Tibial nerve (tissue), 4 donors: Measurements from ENCODE around the gene RPL13. TPM values are rescaled to one million over a fixed set of nuclear protein-coding genes. Genes with fewer than 3 reads are reported as not detected.
"Not testable (repeated sequence)": the region's sequence is repeated elsewhere in the genome, so short reads cannot be mapped to it uniquely, and the experiment has no call there.

Source experiments
- DNase-seq, 2 donors: peaks; one replicate each; pipeline ENCODE4 v3.0.0-alpha.2; 2019; ENCODE audit warnings: low spot score in 2 of 2
- H3K27ac ChIP-seq, 4 donors: fragments of 200-600 bp; sonication (generic) in 3 of 4; one replicate each; pipeline ENCODE4 v1.5.1; 2017 to 2019; ENCODE audit warnings: mild to moderate bottlenecking in 1 of 4
- H3K27me3 ChIP-seq, 2 donors: fragments of 200-600 bp; sonication (generic) in 1 of 2; one replicate each; pipeline versions ENCODE4 v1.5.1 to v1.6.0; 2017 to 2019
- H3K36me3 ChIP-seq, 3 donors: fragments of 200-600 bp; sonication (generic); one replicate each; pipeline ENCODE4 v1.5.1; 2018 to 2019
- H3K4me1 ChIP-seq, 4 donors: fragments of 200-600 bp; sonication (generic) in 3 of 4; one replicate each; pipeline ENCODE4 v1.5.1; 2017 to 2019
- H3K4me3 ChIP-seq, 4 donors: fragments of 200-600 bp; sonication (generic) in 3 of 4; one replicate each; pipeline ENCODE4 v1.5.1; 2017 to 2019; ENCODE audit warnings: mild to moderate bottlenecking in 1 of 4, moderate library complexity in 1 of 4
- H3K9me3 ChIP-seq, 4 donors: fragments of 200-600 bp; sonication (generic) in 3 of 4; one replicate each; pipeline ENCODE4 v1.5.1; 2017 to 2019
- EP300 ChIP-seq, 2 donors: sonication (generic); formaldehyde crosslinking; IDR thresholded peaks; one replicate each; pipeline ENCODE4 v1.6.1; 2017; ENCODE audit warnings: antibody characterized with exemption in 2 of 2, mild to moderate bottlenecking in 1 of 2
- POLR2A ChIP-seq, 2 donors: fragments of 450-650 bp; IDR thresholded peaks; one replicate each; pipeline ENCODE4 v1.6.1; 2017; ENCODE audit warnings: antibody characterized with exemption in 2 of 2, mild to moderate bottlenecking in 2 of 2, moderate library complexity in 2 of 2
- WGBS, 2 donors: methylation state at CpG; one replicate each; pipeline ENCODE4 v1.1.5; 2018; 5-methylcytosine and 5-hydroxymethylcytosine counted together
- total RNA-seq, 4 donors: library from RNA; depleted of rRNA; stranded (reverse); fragments of >200 nt; gene quantifications; one replicate each; pipeline ENCODE4 v1.1.0, GENCODE V29; 2016
- TF ChIP-seq, protein P1 (sequence below), 5 experiments: fragments of 200-600 bp in 3 of 5; fragments of 450-650 bp in 2 of 5; sonication (generic) in 3 of 5; IDR thresholded peaks; one replicate each; pipeline ENCODE4 v1.5.1; 2016 to 2019; ENCODE audit warnings: antibody characterized with exemption in 5 of 5, mild to moderate bottlenecking in 3 of 5, moderate library complexity in 2 of 5

The RPL13 gene
- total RNA-seq, 4 donors from 2014 or later, result 5,811 to 9,745 (median 6,935) TPM

DNA sequence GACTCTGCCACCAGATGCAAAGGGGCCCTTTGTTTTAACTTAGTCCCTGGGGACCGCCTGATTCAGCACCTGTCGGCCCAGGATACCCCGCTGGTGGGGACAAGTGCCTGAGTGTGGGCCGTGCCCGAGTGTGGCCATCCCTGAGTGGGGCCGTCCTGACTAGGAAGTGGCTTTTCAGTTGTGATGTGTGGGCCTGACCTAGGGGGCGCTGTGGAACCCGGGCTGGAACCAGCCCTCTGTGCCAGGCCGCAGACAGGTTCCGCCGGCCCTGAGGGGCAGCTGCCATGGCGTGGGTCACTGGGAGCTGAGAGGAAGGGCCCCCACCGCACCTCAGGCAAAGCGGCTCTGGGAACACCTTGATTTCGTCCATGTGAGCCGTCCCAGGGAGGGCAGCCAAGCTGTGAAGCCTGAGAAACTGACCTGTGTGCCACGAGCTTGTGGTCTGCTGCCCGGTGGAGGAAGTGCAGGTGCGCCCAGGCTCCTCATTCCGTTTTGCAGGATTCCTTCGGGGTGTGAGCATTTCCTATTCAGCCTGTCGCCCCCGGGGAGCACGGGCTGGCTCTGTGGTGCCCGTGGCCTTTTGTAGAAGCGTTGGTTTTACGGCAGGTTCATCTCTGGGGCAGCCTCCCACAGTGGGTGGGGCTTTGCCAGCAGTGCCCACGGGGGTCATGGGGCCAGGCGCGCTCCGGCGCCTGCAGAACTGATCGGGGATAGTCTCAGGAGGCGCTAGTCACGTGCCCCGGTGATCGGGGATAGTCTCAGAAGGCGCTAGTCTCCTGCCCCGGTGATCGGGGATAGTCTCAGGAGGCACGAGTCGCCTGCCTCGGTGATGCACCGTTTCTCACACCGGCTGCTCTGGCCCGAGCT is 5.3 kb downstream of the RPL13 start:
- WGBS, 2 donors, result 5 to 6% methylated on average over 35 to 38 of the region's 46 CpGs
- Histone ChIP-seq H3K27ac (peak overlapping the region in 1 of 4 donors; percentile 37), H3K36me3 (peaks cover 5 to 48% (median 12%) of the 10 kb centered on the region in 3 donors), H3K9me3 (no peaks in the 10 kb centered on the region), H3K4me1 (peaks cover 0 to 56% (median 30%) of the 10 kb centered on the region in 4 donors), H3K4me3 (peak overlapping the region in 3 of 4 donors; percentile 11 to 20 (median 12)), H3K27me3 (peaks cover 0 to 18% of the 10 kb centered on the region in 2 donors)
- DNase-seq, result no peak
- TF ChIP-seq, protein P1, sequence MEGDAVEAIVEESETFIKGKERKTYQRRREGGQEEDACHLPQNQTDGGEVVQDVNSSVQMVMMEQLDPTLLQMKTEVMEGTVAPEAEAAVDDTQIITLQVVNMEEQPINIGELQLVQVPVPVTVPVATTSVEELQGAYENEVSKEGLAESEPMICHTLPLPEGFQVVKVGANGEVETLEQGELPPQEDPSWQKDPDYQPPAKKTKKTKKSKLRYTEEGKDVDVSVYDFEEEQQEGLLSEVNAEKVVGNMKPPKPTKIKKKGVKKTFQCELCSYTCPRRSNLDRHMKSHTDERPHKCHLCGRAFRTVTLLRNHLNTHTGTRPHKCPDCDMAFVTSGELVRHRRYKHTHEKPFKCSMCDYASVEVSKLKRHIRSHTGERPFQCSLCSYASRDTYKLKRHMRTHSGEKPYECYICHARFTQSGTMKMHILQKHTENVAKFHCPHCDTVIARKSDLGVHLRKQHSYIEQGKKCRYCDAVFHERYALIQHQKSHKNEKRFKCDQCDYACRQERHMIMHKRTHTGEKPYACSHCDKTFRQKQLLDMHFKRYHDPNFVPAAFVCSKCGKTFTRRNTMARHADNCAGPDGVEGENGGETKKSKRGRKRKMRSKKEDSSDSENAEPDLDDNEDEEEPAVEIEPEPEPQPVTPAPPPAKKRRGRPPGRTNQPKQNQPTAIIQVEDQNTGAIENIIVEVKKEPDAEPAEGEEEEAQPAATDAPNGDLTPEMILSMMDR (IDR thresholded peaks at IDR 0.05), result peak; percentile 17 to 56 (median 31)
- TF ChIP-seq EP300 (IDR thresholded peaks at IDR 0.05) (peak in 1 of 2 donors; percentile 26), POLR2A (IDR thresholded peaks at IDR 0.05) (no peak)

DNA sequence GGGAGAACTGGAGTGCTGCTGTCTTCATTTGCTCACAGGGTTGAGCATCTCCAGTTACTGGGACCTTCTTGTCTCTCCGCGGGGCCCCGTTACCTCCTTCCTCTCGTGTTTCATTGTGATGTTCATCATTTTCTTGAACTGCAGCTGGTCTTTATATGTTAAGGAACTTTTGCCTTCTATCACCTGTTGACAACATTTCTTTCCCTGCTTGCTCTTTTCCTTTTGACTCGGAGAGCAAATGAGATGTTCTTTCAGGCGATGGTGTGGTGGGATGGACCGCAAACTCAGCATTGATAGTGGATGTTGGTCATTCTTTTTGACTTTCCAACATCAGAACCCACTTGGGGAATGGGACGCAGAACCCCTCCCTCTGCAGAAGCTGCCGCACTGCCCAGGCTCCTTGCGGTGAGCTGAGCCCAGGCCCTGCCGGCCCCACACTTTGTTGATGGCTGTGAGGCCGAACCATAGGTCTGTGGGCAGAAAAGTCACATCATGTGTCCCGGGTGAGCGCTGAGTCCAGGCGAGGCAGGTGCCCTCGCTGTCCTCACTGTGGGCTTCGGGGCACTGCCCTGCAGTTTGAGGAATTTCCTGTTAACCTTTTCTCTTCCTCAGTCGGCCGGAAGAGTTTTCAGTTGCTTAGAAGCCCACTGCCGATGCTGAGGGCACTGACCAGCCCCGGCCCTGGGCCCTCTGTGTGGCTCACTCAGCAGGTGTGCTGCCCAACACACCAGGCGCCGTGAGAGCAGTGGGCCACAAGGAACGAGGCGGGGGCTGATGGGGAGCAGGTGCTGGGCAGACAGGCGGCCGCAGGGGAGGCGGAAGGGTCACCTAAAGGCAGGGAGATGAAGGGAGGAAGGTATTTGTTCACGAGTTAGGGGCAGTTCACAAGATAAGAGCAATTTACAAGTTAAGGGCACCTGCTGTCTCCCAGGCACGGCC is 7.4 kb downstream of the RPL13 start:
- 72% methylated on average over 26 to 30 of the region's 30 CpGs for WGBS, 2 donors
- no peak for TF ChIP-seq EP300 (IDR thresholded peaks at IDR 0.05)
- no peak for TF ChIP-seq POLR2A (IDR thresholded peaks at IDR 0.05)
- TF ChIP-seq, protein P1 (IDR thresholded peaks at IDR 0.05), result no peak

DNA sequence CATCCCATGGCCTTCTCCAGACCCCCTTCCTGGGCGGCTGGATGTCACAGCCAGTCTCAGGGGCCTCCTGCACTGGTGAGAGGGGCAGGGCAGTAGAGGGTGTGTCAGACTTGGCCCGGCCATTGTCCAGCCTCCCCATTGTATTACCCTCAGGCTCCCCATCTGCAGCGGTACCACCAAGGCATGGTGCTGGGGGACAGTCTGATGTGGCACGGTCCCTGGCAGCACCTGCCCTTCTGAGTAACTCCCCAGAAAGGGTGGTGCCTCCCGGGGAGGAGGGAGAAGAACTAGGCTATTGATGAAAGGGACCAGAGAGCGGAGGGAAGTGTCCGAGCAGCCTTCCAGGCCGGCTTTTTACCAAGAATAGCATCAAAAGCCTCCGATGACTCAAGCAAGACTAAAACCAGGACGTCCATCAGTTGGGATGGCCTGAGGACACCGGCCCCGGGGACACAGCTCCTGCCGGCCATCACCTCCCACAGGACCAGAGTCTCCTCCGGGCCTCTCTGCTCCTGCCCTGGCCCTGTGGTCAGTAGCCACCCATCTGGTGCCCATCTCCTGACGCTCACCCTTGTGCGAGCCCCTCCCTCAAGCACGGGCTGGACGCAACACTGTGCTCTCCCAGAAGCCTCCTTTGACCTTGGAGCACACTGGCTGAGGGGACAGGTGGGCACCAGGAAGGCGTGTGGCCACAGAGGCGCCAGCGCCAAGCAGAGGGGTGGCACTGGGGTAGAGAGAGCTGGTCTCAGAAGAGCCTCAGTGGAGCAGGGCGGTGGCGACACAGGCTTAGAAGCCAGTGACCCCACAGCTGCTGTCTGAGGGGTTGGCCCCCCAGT is 9.2 kb downstream of the RPL13 start:
- H3K27me3 ChIP-seq, result peaks cover 0 to 54% of the 10 kb centered on the region in 2 donors
- TF ChIP-seq EP300 (IDR thresholded peaks at IDR 0.05) (no peak), POLR2A (IDR thresholded peaks at IDR 0.05) (no peak)
- TF ChIP-seq, protein P1 (IDR thresholded peaks at IDR 0.05), result no peak
- WGBS, 2 donors, result 64 to 69% methylated on average over 15 to 21 of the region's 23 CpGs
- DNase-seq, result no peak
- no peaks in the 10 kb centered on the region for H3K9me3 ChIP-seq
- no peak overlapping the region for H3K27ac ChIP-seq
- H3K4me3 ChIP-seq, result no peak overlapping the region
- peaks cover 0 to 26% (median 20%) of the 10 kb centered on the region in 4 donors for H3K4me1 ChIP-seq
- peaks cover 0 to 8% (median 0%) of the 10 kb centered on the region in 3 donors for H3K36me3 ChIP-seq

More for the DNA sequence above, 7.4 kb downstream of the RPL13 start:
- no peak overlapping the region for H3K27ac ChIP-seq
- H3K4me3 ChIP-seq, result no peak overlapping the region
- no peaks in the 10 kb centered on the region for H3K9me3 ChIP-seq
- H3K27me3 ChIP-seq, result peaks cover 0 to 37% of the 10 kb centered on the region in 2 donors
- peaks cover 0 to 26% (median 4%) of the 10 kb centered on the region in 3 donors for H3K36me3 ChIP-seq
- no peak for DNase-seq
- peaks cover 0 to 37% (median 19%) of the 10 kb centered on the region in 4 donors for H3K4me1 ChIP-seq

GRCh38 chr16:89570342-89570923 is 10.0 kb downstream of the RPL13 start:
- Histone ChIP-seq H3K4me1 (peaks cover 0 to 26% (median 20%) of the 10 kb centered on the region in 4 donors), H3K27me3 (peaks cover 0 to 61% of the 10 kb centered on the region in 2 donors), H3K27ac (no peak overlapping the region), H3K36me3 (peaks cover 0 to 5% (median 0%) of the 10 kb centered on the region in 3 donors), H3K4me3 (no peak overlapping the region), H3K9me3 (no peaks in the 10 kb centered on the region)
- TF ChIP-seq, protein P1 (IDR thresholded peaks at IDR 0.05), result no peak
- TF ChIP-seq POLR2A (IDR thresholded peaks at IDR 0.05), result no peak
- no peak for TF ChIP-seq EP300 (IDR thresholded peaks at IDR 0.05)
- DNase-seq, result no peak
- WGBS, 2 donors, result 82 to 87% methylated on average over 22 to 29 of the region's 30 CpGs

- Histone ChIP-seq H3K4me1 (peaks cover 0 to 25% (median 15%) of the 10 kb centered on the region in 4 donors), H3K27me3 (peaks cover 0 to 65% of the 10 kb centered on the region in 2 donors)
- not testable (repeated sequence) for H3K4me3 ChIP-seq, DNase-seq, H3K36me3 ChIP-seq, H3K27ac ChIP-seq, H3K9me3 ChIP-seq
- 82 to 84% methylated on average over 25 to 34 of the region's 36 CpGs for WGBS, 2 donors
These were observed 10.6 kb downstream of the RPL13 start for GRCh38 chr16:89570983-89571598.
